ENCODE results near the gene MOB2. TPM values are rescaled to one million over a fixed set of nuclear protein-coding genes. Genes with fewer than 3 reads are reported as not detected.

Gene MOB2
- total RNA-seq, 1 donor from 2014 or later: 29.0 TPM

GRCh38 chr11:1483445-1483961, 3.1 kb downstream of the MOB2 start:
- Mint-ChIP-seq H3K4me1 (ENCODE audit: low read depth, unreplicated experiment) (peaks cover 12% of the 10 kb centered on the region), H3K27me3 (ENCODE audit: unreplicated experiment) (peaks cover 5% of the 10 kb centered on the region), H3K4me3 (ENCODE audit: unreplicated experiment) (no peak overlapping the region), H3K27ac (ENCODE audit: unreplicated experiment) (no peak overlapping the region), H3K36me3 (ENCODE audit: unreplicated experiment) (no peaks in the 10 kb centered on the region), H3K9me3 (ENCODE audit: unreplicated experiment) (peaks cover 2% of the 10 kb centered on the region)
- TF ChIP-seq, protein P1, sequence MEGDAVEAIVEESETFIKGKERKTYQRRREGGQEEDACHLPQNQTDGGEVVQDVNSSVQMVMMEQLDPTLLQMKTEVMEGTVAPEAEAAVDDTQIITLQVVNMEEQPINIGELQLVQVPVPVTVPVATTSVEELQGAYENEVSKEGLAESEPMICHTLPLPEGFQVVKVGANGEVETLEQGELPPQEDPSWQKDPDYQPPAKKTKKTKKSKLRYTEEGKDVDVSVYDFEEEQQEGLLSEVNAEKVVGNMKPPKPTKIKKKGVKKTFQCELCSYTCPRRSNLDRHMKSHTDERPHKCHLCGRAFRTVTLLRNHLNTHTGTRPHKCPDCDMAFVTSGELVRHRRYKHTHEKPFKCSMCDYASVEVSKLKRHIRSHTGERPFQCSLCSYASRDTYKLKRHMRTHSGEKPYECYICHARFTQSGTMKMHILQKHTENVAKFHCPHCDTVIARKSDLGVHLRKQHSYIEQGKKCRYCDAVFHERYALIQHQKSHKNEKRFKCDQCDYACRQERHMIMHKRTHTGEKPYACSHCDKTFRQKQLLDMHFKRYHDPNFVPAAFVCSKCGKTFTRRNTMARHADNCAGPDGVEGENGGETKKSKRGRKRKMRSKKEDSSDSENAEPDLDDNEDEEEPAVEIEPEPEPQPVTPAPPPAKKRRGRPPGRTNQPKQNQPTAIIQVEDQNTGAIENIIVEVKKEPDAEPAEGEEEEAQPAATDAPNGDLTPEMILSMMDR (IDR thresholded peaks at IDR 0.05; ENCODE audit: partially characterized antibody, unreplicated experiment): no peak
- no peak for DNase-seq

DNA sequence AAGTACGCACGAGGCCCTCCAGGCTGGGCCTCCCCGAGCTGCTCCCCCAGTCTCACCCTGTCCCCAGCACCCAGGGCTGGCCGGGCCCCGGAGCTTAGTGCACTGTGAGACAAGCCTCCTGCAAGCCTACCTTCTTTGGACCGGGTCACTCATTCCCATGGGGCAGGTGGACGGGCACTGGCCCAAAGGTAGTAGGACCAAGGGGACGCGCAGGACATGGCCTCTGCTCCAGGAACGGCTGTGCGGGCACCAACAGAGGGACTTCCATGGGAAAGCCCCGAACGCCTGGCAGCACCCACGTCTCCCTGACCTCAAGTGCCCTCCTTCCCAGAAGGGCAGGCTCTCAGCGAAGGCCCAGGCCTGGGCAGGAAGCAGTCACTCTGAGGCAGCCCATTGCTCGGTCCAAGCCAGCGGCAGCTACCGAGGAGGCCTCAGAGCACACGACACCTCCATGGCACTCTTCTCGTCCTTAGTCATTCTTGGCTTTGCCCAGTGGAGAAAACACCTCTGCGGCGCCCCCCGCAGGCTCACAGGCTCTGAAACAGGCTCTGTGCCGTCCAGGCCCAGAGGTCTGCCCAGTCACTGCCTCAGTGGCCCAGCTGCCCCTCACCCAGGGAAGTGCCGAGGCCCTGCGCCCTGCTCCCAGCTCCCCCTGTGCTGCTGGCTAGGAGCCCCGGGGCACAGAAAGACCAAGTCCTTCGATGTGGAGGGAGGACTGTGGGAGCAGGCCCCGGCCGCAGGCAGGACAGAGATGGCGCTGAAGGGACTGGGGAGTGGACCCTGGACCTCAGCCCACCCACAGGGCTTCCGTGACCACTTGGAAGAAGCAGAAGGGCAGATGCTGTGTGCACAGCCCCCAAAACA, 3.8 kb downstream of the MOB2 start:
- H3K4me3 Mint-ChIP-seq (ENCODE audit: unreplicated experiment): no peak overlapping the region
- peaks cover 4% of the 10 kb centered on the region for H3K27me3 Mint-ChIP-seq (ENCODE audit: unreplicated experiment)
- no peak for DNase-seq
- no peak overlapping the region for H3K27ac Mint-ChIP-seq (ENCODE audit: unreplicated experiment)
- H3K4me1 Mint-ChIP-seq (ENCODE audit: low read depth, unreplicated experiment): peaks cover 10% of the 10 kb centered on the region
- peaks cover 2% of the 10 kb centered on the region for H3K9me3 Mint-ChIP-seq (ENCODE audit: unreplicated experiment)
- H3K36me3 Mint-ChIP-seq (ENCODE audit: unreplicated experiment): no peaks in the 10 kb centered on the region
- TF ChIP-seq, protein P1 (IDR thresholded peaks at IDR 0.05; ENCODE audit: partially characterized antibody, unreplicated experiment): no peak

DNA sequence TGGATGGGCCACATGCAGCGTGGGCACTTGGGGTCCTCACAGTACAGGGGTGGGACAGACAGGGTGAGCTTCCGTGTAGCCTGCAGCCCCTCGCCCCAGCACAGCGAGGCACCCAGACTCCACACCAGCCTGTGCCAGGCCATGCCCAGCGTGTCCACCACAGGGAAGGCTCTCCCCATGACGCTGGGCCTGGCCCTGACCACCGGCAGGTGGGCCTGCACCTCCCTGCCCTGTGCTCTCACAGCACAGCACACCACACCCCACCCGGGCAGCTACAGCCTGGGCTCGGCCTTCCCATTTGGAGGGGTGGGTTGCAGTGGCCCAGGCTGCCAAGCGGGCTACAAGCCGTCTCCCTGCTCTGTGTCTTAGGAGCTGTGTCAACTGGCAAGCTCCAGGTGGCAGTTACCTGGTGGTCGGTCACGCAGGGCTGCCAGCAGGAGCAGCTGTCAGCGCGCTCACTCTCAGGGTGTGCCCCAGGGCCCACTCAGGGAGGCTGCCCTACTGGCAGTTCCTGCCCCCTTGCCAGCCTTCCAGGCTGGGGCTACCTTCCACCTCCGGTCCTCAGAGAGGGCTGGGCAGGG, 4.6 kb downstream of the MOB2 start:
- no peaks in the 10 kb centered on the region for H3K36me3 Mint-ChIP-seq (ENCODE audit: unreplicated experiment)
- H3K27ac Mint-ChIP-seq (ENCODE audit: unreplicated experiment): no peak overlapping the region
- no peak for DNase-seq
- H3K27me3 Mint-ChIP-seq (ENCODE audit: unreplicated experiment): peaks cover 4% of the 10 kb centered on the region
- H3K9me3 Mint-ChIP-seq (ENCODE audit: unreplicated experiment): peaks cover 2% of the 10 kb centered on the region
- TF ChIP-seq, protein P1 (IDR thresholded peaks at IDR 0.05; ENCODE audit: partially characterized antibody, unreplicated experiment): no peak
- no peak overlapping the region for H3K4me3 Mint-ChIP-seq (ENCODE audit: unreplicated experiment)
- H3K4me1 Mint-ChIP-seq (ENCODE audit: low read depth, unreplicated experiment): peaks cover 5% of the 10 kb centered on the region

DNA sequence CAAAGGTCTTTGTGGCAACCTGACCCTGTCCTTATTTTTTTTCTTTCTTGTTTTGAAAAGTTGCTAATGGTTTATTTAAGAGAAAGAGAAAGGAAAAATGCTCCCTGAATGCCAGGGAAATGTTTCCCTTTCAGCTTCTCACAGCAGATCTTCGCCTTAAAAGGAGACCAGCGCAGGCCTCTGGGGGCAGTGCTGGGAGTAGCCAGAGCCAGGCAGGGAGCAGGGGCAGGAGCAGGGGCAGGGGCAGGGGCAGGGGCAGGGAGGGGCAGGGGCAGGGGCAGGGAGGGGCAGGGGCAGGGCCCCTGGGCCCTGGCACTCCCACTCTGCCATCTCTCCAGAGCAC, 5.1 kb downstream of the MOB2 start:
- H3K36me3 Mint-ChIP-seq (ENCODE audit: unreplicated experiment): no peaks in the 10 kb centered on the region
- peak; percentile 31 for DNase-seq
- no peak overlapping the region for H3K27ac Mint-ChIP-seq (ENCODE audit: unreplicated experiment)
- H3K27me3 Mint-ChIP-seq (ENCODE audit: unreplicated experiment): peaks cover 4% of the 10 kb centered on the region
- TF ChIP-seq, protein P1 (IDR thresholded peaks at IDR 0.05; ENCODE audit: partially characterized antibody, unreplicated experiment): no peak
- peaks cover 2% of the 10 kb centered on the region for H3K9me3 Mint-ChIP-seq (ENCODE audit: unreplicated experiment)
- H3K4me1 Mint-ChIP-seq (ENCODE audit: low read depth, unreplicated experiment): peaks cover 5% of the 10 kb centered on the region
- H3K4me3 Mint-ChIP-seq (ENCODE audit: unreplicated experiment): no peak overlapping the region

Data from glutamatergic neuron (in vitro differentiated cells).